ENCODE measurements around the gene FHOD3. TPM values are rescaled to one million over a fixed set of nuclear protein-coding genes. Genes with fewer than 3 reads are reported as not detected.

FHOD3 gene
- total and polyA plus RNA-seq, 2 of the 4 experiments (the other 2 are of a cell fraction): 14.6 to 16.0 TPM

DNA sequence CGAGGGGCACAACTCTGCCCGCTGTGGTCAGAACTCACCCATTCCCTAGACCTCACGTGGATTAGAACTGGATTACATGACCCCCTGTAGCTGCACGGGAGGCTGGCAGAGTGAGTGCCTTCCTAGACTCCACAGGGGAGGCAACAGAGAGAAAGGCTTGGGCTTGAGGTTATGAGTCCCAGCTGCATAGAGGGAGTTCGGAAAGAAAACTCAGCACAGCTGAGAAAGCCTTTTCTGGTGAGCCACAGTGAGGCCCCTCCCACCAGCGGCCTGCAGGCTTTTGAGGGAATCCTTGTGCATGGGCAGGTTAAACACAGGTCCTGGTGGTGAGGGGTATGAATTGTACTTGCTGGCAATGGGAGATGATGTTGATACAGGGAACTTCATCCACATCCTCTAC is 217.3 kb downstream of the FHOD3 start:
- no peaks in the 10 kb centered on the region for H3K36me3 ChIP-seq (ENCODE audit: control insufficient read depth, insufficient read depth, low read length)
- no peaks in the 10 kb centered on the region for H3K9me3 ChIP-seq (ENCODE audit: control insufficient read depth, insufficient read depth, low read length)
- no peak for ATAC-seq (ENCODE audit: low read depth)
- H4K8ac ChIP-seq (ENCODE audit: low read depth in 2 of 2, low read length in 2 of 2): no peak overlapping the region
- no peak overlapping the region for H3K27ac ChIP-seq (ENCODE audit: insufficient read depth, low read length)
- H3K23ac ChIP-seq (ENCODE audit: low read depth, low read length): no peak overlapping the region
- H3K4ac ChIP-seq (ENCODE audit: low read depth, low read length): no peak overlapping the region
- H2BK15ac ChIP-seq (ENCODE audit: low read depth, low read length): no peak overlapping the region
- no peak overlapping the region for H2AFZ ChIP-seq (replicated peaks; ENCODE audit: low read length, poor library complexity)
- dilution Hi-C loops (cut with HindIII; ENCODE audit: low sequenced_read_pairs, unreplicated experiment) (no loop called here), in situ Hi-C loops (cut with MboI; ENCODE audit: low sequenced_read_pairs) (no loop called here), intact Hi-C loops (cut with micrococcal nuclease) (no loop called here)
- H4K20me1 ChIP-seq (ENCODE audit: insufficient read depth, low read length): peaks cover 3% of the 10 kb centered on the region; the same call in 1 of the 2 replicates
- no peak overlapping the region for H2BK120ac ChIP-seq (ENCODE audit: low read depth, low read length)
- H2BK20ac ChIP-seq (ENCODE audit: low read depth, low read length): no peak overlapping the region
- no peak overlapping the region for H4K91ac ChIP-seq (ENCODE audit: insufficient read depth, low read depth, low read length)
- H2AK9ac ChIP-seq (replicated peaks; ENCODE audit: low read depth, low read length, poor library complexity): no peak overlapping the region
- WGBS, 2 experiments (ENCODE audit: extremely low coverage in 2 of 2, insufficient read length in 1 of 2): no CpG with 5 or more reads among the region's 6 CpGs
- TF ChIP-seq FOS (IDR thresholded peaks at IDR 0.05; ENCODE audit: low read depth, low read length): no peak
- TF ChIP-seq RAD21 (IDR thresholded peaks at IDR 0.05; ENCODE audit: low read length): no peak
- no peak for TF ChIP-seq NFE2L2 (IDR thresholded peaks at IDR 0.05; ENCODE audit: low read depth, low read length)
- no peak for TF ChIP-seq MAFK (IDR thresholded peaks at IDR 0.05; ENCODE audit: low read depth, low read length)
- no peak for TF ChIP-seq POLR2A (IDR thresholded peaks at IDR 0.05; ENCODE audit: low read depth, low read length)
- TF ChIP-seq RFX5 (IDR thresholded peaks at IDR 0.05; ENCODE audit: low read depth, low read length): no peak
- no peak for TF ChIP-seq CTCF (conservative IDR thresholded peaks at IDR 0.05; ENCODE audit: low read depth, low read length)
- no peak for TF ChIP-seq CHD1 (IDR thresholded peaks at IDR 0.05; ENCODE audit: low read depth, low read length)
- no peak for TF ChIP-seq MAZ (IDR thresholded peaks at IDR 0.05; ENCODE audit: borderline replicate concordance, low read depth, low read length)
- TF ChIP-seq CEBPB (IDR thresholded peaks at IDR 0.05; ENCODE audit: low read depth, low read length): no peak
- TF ChIP-seq SMC3 (IDR thresholded peaks at IDR 0.05; ENCODE audit: low read depth, low read length): no peak
- H3K9me1 ChIP-seq (ENCODE audit: insufficient read depth, low read length): peaks cover 14% of the 10 kb centered on the region
- CTCF ChIA-PET: no interaction called here
- POLR2A ChIA-PET (ENCODE audit: unreplicated experiment): no interaction called here
- H3K27me3 ChIP-seq (ENCODE audit: control insufficient read depth, insufficient read depth, low read length): no peaks in the 10 kb centered on the region
- BruUV-seq (replicated peaks): no TSS peak
- H3K14ac ChIP-seq (replicated peaks; ENCODE audit: low read depth, low read length): no peak overlapping the region
- no peak overlapping the region for H4K5ac ChIP-seq (ENCODE audit: low read depth, low read length)
- no peak overlapping the region for H3K9ac ChIP-seq (ENCODE audit: low read depth, low read length)
- no peak overlapping the region for H2AK5ac ChIP-seq (ENCODE audit: low read depth, low read length)
- H3K79me1 ChIP-seq (ENCODE audit: low read depth in 1 of 2, low read length in 2 of 2): peaks cover 0 to 11% of the 10 kb centered on the region in 2 experiments; a peak in 2 of 4 replicates
- no peak overlapping the region for H3K4me3 ChIP-seq (ENCODE audit: insufficient read depth, low read depth, low read length)
- no peak for DNase-seq
- no peak overlapping the region for H3K4me2 ChIP-seq (ENCODE audit: low read depth, low read length)
- no peak overlapping the region for H3K56ac ChIP-seq (ENCODE audit: extremely low read depth, insufficient read depth, low read length)
- peaks cover 11% of the 10 kb centered on the region for H3K4me1 ChIP-seq (ENCODE audit: control insufficient read depth, insufficient read depth, low read length)
- H2BK5ac ChIP-seq (ENCODE audit: low read depth, low read length, poor library complexity, severe bottlenecking): no peak overlapping the region
- H3K18ac ChIP-seq (ENCODE audit: low read depth, low read length): no peak overlapping the region

All from IMR-90 (cell line).